ENCODE results near the gene STAT5B. TPM values are rescaled to one million over a fixed set of nuclear protein-coding genes. Genes with fewer than 3 reads are reported as not detected.
"Not testable (repeated sequence)": the region's sequence is repeated elsewhere in the genome, so short reads cannot be mapped to it uniquely, and the experiment has no call there.

Gene STAT5B
- total RNA-seq, 2 experiments from 2014 or later: 128 to 129 TPM

DNA sequence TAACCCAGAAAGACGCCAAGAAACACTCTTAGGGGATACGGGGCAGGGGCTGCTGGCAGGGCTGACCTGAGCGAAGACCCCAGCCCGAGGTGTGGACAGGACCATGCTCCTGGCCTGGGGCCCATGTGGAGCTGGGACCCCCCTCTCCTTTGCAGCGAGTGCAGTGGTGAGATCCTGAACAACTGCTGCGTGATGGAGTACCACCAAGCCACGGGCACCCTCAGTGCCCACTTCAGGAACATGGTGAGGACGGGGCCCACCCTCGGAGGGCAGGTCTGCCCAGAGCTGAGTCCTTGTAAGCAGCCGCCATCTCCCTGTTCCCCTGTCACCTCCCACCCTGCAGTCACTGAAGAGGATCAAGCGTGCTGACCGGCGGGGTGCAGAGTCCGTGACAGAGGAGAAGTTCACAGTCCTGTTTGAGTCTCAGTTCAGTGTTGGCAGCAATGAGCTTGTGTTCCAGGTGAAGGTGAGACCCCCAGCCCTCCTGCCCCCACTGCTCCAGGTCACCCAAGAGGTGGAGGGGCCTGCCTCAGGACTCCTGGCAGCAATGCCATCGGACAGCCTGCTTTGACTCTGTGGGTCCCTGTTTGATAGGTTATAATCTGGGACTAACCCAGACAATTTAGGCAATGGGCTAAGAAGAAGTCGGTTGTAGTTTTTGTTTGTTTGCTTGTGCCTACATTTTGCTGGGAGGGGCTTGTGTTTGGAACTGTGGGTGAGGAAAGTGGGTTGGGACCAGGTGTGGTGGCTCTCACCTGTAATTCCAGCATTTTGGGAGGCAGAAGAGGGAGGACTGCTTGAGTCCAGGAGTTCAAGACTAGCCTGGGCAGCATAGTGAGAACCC, 28.2 kb upstream of the STAT5B start:
- no peak for DNase-seq
- ChIA-PET CTCF (interaction anchor here (1.4 to 2.7 kb wide), 4 partner anchors 8 to 102 kb away, joined by 3 to 8 read pairs (median 5); no protein-coding TSS in a partner anchor), POLR2A (interaction anchor here (0.6 to 5.5 kb wide), 7 partner anchors 9 to 170 kb away, joined by 3 to 52 read pairs (median 4); no protein-coding TSS in a partner anchor)
- no peak for ATAC-seq
- Mint-ChIP-seq H3K27ac (no peak overlapping the region), H3K27me3 (no peaks in the 10 kb centered on the region), H3K4me3 (no peak overlapping the region), H3K4me1 (ENCODE audit: low read depth) (peaks cover 40% of the 10 kb centered on the region), H3K36me3 (ENCODE audit: low read depth) (peaks cover 72% of the 10 kb centered on the region), H3K9me3 (no peaks in the 10 kb centered on the region)
- intact Hi-C loops (cut with micrococcal nuclease): no loop called here
- TF ChIP-seq, protein P1, sequence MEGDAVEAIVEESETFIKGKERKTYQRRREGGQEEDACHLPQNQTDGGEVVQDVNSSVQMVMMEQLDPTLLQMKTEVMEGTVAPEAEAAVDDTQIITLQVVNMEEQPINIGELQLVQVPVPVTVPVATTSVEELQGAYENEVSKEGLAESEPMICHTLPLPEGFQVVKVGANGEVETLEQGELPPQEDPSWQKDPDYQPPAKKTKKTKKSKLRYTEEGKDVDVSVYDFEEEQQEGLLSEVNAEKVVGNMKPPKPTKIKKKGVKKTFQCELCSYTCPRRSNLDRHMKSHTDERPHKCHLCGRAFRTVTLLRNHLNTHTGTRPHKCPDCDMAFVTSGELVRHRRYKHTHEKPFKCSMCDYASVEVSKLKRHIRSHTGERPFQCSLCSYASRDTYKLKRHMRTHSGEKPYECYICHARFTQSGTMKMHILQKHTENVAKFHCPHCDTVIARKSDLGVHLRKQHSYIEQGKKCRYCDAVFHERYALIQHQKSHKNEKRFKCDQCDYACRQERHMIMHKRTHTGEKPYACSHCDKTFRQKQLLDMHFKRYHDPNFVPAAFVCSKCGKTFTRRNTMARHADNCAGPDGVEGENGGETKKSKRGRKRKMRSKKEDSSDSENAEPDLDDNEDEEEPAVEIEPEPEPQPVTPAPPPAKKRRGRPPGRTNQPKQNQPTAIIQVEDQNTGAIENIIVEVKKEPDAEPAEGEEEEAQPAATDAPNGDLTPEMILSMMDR (IDR thresholded peaks at IDR 0.05): no peak

DNA sequence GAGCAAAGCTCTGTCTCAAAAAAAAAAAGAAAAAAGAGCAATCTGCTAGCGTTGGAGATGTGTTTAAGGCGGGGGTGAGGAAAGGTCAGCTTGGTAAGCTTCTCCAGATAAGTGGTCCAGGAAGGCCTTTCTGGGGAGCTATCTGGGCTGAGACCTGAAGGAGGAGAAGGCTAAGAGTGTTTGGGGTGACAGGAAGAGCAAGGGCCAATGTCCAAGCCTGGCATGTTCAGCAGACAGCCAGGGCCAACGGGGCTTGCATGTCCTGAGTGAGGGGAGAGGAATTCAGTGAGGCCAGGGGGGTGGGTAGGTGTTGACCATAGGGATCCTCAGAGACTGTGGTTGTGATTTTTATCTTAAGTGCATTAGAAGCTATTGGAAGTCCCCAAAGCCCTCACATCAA, 27.5 kb upstream of the STAT5B start:
- POLR2A ChIA-PET: interaction anchor here (0.7 to 5.5 kb wide), 6 partner anchors 9 to 169 kb away, joined by 3 to 52 read pairs (median 4); no protein-coding TSS in a partner anchor
- CTCF ChIA-PET: interaction anchor here (0.6 to 2.7 kb wide), 4 partner anchors 8 to 223 kb away, joined by 3 to 8 read pairs (median 4); no protein-coding TSS in a partner anchor
- H3K36me3 Mint-ChIP-seq (ENCODE audit: low read depth): peaks cover 70% of the 10 kb centered on the region

DNA sequence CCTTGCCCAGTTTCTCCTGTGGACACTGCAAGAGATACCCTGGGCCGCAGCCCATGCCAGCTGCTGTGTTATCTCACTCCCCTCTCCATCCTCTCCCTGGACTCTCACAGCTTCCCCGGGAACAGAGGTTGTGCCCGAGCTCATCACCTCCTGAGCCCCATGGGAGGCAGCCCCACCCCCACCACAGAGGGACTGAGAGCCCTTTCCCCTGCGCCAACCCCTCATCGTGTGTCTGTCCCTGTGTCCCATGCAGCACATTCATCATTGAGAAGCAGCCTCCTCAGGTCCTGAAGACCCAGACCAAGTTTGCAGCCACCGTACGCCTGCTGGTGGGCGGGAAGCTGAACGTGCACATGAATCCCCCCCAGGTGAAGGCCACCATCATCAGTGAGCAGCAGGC, 24.8 kb upstream of the STAT5B start:
- no peak for DNase-seq
- TF ChIP-seq, protein P1 (IDR thresholded peaks at IDR 0.05): no peak
- POLR2A ChIA-PET: interaction anchor here (0.7 to 5.5 kb wide), 3 partner anchors 12 to 16 kb away, joined by 3 to 52 read pairs (median 6); partner anchors contain the start of gene STAT5A
- CTCF ChIA-PET: interaction anchor here (0.8 to 2.0 kb wide), 4 partner anchors 10 to 105 kb away, joined by 3 to 7 read pairs (median 4); no protein-coding TSS in a partner anchor
- peaks cover 22% of the 10 kb centered on the region for H3K4me1 Mint-ChIP-seq (ENCODE audit: low read depth)
- intact Hi-C loops (cut with micrococcal nuclease): no loop called here
- no peaks in the 10 kb centered on the region for H3K27me3 Mint-ChIP-seq
- no peak overlapping the region for H3K4me3 Mint-ChIP-seq
- H3K36me3 Mint-ChIP-seq (ENCODE audit: low read depth): peaks cover 61% of the 10 kb centered on the region
- H3K9me3 Mint-ChIP-seq: no peaks in the 10 kb centered on the region
- no peak for ATAC-seq
- no peak overlapping the region for H3K27ac Mint-ChIP-seq

More for the DNA sequence above, 27.5 kb upstream of the STAT5B start:
- Mint-ChIP-seq H3K9me3 (no peaks in the 10 kb centered on the region), H3K27me3 (no peaks in the 10 kb centered on the region), H3K27ac (peak overlapping the region; percentile 0), H3K4me3 (no peak overlapping the region), H3K4me1 (ENCODE audit: low read depth) (peaks cover 33% of the 10 kb centered on the region)
- TF ChIP-seq, protein P1 (IDR thresholded peaks at IDR 0.05): no peak
- intact Hi-C loops (cut with micrococcal nuclease): no loop called here
- no peak for ATAC-seq
- DNase-seq: no peak

DNA sequence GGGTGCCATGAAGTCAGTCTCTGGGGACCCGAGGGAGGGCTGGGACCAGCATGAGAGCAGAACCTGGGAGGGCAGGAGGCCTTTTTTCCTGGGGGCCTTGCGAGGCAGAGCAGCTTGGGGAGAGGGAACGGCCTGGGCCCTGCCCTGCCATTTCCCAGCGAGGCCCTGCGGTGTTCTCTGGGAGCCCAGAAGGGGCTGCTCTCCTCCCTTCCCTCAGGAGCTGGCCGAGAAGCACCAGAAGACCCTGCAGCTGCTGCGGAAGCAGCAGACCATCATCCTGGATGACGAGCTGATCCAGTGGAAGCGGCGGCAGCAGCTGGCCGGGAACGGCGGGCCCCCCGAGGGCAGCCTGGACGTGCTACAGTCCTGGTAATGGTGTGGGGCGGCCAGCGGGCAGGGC, 23.7 kb upstream of the STAT5B start:
- intact Hi-C loops (cut with micrococcal nuclease); H3K9me3 Mint-ChIP-seq; H3K27me3 Mint-ChIP-seq; H3K4me3 Mint-ChIP-seq; ATAC-seq; DNase-seq; H3K27ac Mint-ChIP-seq; CTCF ChIA-PET: not testable (repeated sequence)
- POLR2A ChIA-PET: interaction anchor here (5.5 kb wide), 1 partner anchor 13 kb away, joined by 52 read pairs; no protein-coding TSS in a partner anchor
- Mint-ChIP-seq H3K36me3 (ENCODE audit: low read depth) (peaks cover 66% of the 10 kb centered on the region), H3K4me1 (ENCODE audit: low read depth) (peaks cover 27% of the 10 kb centered on the region)

DNA sequence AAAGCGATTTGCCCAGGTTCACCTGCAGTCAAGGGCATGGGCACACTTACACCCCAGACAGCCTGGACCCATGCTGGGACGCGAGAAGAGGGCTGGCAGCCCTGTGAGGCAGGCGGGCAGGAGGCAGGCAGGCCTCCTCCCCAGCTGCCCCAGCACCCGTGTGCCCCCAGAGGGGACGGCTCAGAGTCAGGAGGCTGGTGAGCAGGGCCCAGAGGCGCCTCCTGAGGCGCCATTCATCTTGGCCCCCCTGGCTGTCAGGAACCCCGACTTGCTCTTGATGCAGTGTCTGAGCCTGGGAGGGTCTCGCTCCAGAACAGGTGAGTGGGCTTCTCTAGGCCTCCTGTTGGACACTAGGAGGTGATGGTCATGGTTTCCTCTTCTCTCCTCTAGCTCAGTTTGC, 23.2 kb upstream of the STAT5B start:
- ATAC-seq; H3K4me3 Mint-ChIP-seq; intact Hi-C loops (cut with micrococcal nuclease); H3K27me3 Mint-ChIP-seq; H3K27ac Mint-ChIP-seq; DNase-seq; CTCF ChIA-PET; H3K9me3 Mint-ChIP-seq: not testable (repeated sequence)
- Mint-ChIP-seq H3K4me1 (ENCODE audit: low read depth) (peaks cover 24% of the 10 kb centered on the region), H3K36me3 (ENCODE audit: low read depth) (peaks cover 66% of the 10 kb centered on the region)
- POLR2A ChIA-PET: interaction anchor here (1.6 to 5.5 kb wide), 2 partner anchors 10 to 14 kb away, joined by 5 to 52 read pairs; no protein-coding TSS in a partner anchor

DNA sequence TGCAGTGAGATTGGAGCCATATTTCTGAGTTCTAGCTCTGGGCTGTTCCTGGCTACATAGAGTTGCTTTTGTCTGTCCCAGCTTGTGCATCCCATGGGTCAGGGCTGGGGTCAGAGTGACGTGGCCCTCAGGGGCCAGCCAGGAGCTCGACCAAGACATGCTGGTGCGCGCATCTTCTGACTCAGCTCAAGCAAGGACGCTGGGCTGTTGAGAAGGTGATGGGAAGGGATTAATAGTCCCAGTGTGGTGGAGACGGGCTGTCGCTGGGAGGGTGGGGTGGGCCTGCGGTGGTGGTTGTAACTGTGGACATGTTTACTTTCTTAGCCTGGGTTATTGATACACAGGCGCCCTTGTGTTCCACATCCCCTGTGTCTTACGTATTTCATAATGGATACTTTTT, 21.6 kb upstream of the STAT5B start:
- ATAC-seq; H3K27ac Mint-ChIP-seq; H3K27me3 Mint-ChIP-seq; H3K9me3 Mint-ChIP-seq; DNase-seq; intact Hi-C loops (cut with micrococcal nuclease); H3K4me3 Mint-ChIP-seq: not testable (repeated sequence)
- CTCF ChIA-PET: interaction anchor here (1.0 kb wide), 1 partner anchor 75 kb away, joined by 4 read pairs; no protein-coding TSS in a partner anchor
- POLR2A ChIA-PET: interaction anchor here (1.6 kb wide), 1 partner anchor 8 kb away, joined by 5 read pairs; no protein-coding TSS in a partner anchor
- peaks cover 30% of the 10 kb centered on the region for H3K4me1 Mint-ChIP-seq (ENCODE audit: low read depth)
- H3K36me3 Mint-ChIP-seq (ENCODE audit: low read depth): peaks cover 62% of the 10 kb centered on the region

Data from activated CD8-positive, alpha-beta T cell treated with anti-CD3 and anti-CD28 coated beads for 36 hours (primary cell).